UCSD-AML1 (cell line): ENCODE measurements around the gene PRDX5.

Source experiments
- DNase-seq: peaks from one replicate; lab custom pipeline; 2025; ENCODE audit not compliant: unreplicated experiment; lab: John Stamatoyannopoulos, UW

The PRDX5 gene

DNA sequence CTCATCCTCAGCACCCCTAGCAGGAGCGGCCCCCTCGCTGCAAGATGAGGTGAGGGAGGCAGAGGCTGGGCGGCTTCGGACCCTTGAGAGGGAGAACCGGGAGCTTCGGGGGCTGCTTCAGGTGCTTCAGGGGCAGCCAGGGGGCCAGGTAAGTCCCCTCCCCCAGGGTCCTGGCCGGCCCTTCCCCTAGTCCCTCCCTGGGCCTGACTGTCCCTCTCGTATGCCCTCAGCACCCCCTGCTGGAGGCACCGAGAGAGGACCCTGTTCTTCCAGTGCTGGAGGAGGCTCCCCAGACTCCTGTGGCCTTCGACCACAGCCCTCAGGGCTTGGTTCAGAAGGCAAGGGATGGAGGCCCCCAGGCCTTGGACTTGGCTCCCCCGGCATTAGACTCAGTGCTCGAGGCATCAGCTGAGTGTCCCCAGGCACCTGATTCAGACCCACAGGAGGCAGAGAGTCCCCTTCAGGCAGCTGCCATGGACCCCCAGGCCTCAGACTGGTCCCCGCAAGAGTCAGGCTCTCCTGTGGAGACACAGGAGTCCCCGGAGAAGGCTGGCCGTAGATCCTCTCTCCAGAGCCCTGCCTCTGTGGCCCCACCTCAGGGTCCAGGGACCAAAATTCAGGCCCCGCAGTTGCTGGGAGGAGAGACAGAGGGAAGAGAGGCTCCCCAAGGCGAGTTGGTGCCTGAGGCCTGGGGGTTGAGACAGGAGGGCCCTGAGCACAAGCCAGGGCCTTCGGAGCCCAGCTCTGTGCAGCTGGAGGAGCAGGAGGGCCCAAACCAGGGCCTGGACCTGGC, 26.0 kb downstream of the PRDX5 start:
- DNase-seq, result peak; percentile 40

DNA sequence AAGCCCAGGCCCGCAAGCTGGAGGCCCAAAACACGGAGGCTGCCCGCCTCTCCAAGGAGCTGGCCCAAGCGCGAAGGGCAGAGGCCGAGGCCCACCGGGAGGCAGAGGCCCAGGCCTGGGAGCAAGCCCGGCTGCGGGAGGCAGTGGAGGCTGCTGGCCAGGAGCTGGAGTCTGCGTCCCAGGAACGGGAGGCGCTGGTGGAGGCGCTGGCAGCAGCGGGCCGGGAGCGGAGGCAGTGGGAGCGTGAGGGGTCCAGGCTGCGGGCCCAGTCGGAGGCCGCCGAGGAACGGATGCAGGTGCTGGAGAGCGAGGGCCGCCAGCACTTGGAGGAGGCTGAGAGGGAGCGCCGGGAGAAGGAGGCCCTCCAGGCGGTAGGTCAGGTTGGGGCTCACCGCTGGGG, 26.9 kb downstream of the PRDX5 start:
- no peak for DNase-seq

DNA sequence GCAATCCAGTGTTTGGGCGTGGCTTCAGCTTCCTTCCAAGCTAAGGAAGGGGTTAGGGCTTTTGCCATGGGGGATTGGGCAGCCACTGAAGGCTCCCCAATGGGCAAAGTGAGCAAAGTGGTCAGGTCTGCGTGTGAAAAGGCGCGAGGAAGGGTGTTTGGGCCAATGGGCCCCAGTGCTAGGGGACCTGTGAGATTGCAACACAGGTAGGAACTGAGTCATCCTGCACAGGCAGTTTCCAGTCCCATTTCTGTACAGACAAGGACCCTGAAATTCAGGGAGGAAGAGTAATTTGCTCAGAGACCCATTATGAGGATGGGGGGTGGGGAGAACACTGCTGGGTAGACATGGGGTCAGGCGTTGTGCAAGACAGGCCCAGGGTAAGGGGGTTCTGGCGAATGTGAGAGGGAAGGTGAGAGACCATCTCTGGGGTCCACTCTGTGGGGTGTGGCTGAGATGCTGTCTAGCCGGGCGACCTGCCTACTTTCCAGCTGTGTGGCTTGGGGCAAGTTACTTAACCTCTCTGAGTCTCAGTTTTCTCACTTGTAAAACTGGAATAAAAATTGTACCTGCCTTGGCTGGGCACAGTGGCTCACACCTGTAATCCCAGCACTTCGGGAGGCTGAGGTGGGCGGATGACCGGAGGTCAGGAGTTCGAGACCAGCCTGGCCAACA, 29.4 kb downstream of the PRDX5 start:
- DNase-seq, result no peak

DNA sequence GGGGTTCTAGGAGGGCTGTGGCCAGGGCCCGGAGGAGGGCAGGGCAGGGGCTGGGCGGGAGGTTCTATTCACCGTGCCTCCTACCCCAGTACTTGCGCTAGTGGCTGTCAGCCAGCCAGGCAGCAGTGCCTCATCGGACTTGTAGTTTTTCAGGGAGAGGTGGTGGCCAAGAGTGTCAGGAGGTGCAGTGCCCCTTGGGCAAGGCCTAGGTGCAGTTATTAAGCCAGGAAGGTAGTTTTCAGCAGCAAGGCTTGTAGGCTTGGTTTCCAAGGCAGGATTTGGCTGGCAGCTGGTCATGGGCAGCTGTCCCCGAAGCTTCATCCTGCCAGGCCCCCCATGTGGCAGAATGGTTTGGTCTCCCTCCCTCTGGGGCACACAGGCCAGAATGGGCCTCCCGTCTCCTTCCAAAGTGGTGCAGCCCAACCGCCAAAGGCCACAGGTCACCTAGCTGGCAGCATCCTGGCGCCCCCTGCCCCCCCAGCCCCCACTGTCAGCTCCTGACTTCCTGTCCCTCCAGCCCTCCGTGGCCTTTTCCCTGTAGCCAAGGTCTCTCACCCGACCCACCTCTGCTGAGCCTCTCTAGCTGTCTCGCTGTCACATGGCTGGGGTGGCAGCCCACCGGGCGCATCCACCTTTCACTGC, 30.6 kb downstream of the PRDX5 start:
- DNase-seq, result no peak

DNA sequence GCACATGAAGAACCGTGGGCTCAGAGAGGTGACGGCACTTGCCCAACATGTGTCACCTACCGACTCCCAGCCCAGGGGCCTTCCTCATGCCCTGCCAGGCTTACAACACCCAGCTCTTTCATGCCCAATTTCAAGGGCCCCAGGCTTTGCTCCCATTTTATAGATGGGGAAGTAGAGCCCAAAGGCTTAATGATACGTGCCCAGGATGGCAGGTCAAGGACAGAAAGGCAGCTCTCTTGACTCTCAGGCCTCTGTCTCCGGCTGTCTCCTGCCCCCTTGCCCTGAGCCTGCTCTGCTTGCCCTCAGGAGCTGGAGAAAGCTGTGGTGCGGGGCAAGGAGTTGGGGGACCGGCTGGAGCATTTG, 31.1 kb downstream of the PRDX5 start:
- no peak for DNase-seq

DNA sequence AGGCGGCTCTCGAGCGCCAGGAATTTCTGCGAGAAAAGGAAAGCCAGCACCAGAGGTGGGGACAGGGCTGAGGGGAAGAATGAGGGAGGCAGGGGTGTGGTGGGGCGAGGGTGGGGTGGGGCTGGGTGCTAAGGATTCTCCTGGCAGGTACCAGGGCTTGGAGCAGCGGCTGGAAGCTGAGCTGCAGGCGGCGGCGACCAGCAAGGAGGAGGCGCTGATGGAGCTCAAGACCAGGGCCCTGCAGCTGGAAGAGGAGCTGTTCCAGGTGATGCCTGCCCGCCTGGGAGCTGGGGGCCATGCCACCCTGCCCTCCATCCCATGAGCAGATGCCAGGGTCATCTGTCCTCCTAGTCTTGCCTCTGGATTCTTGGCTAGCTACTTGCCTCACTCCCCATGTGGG, 31.5 kb downstream of the PRDX5 start:
- no peak for DNase-seq

DNA sequence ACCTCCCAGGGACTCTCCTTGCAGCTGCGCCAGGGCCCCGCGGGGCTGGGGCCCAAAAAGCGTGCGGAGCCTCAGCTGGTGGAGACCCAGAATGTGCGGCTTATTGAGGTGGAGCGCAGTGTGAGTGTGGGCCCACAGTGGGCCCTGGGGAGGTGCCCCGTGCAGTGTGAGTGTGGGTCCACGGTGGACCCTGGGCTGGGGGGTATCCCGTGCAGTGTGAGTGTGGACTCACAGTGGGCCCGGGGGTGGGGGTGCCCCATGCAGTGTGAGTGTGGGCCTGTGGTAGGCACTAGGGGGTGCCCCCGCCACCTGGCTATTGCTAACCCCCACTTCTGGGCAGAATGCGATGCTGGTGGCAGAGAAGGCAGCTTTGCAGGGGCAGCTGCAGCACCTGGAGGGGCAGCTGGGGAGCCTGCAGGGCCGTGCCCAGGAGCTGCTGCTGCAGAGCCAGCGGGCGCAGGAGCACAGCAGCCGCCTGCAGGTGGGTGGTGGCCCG, 33.3 kb downstream of the PRDX5 start:
- no peak for DNase-seq

DNA sequence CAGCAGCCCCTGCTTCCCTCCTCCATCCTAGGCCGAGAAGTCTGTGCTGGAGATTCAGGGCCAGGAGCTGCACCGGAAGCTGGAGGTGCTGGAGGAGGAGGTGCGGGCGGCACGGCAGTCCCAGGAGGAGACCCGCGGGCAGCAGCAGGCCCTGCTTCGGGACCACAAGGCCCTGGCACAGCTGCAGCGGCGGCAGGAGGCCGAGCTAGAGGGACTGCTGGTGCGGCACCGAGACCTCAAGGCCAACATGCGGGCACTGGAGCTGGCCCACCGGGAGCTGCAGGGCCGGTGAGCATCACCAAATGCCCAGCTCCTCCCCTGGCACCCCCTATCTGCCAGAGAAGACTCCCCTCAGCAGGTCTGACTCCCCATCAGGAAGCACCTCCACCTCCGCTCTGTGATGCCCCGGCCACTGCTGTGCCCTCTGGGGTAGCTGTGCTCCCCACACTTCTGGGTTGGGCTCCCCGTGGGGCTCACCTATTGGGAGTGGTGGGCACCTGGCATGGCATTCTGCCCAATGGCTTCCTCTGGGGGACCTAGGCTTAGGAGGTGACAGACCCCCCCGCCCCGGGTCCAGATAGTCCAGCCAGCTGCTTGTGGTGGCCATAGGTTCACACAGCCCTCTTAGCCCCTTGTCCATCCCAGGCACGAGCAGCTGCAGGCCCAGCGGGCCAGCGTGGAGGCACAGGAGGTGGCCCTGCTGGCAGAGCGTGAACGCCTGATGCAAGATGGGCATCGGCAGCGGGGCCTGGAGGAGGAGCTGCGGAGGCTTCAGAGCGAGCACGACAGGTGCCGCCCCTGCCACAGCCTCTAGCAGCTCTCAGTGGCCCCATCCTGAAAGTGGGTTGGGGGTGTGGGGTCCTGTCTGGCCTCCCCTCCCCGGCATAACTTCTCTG, 34.4 kb downstream of the PRDX5 start:
- no peak for DNase-seq

DNA sequence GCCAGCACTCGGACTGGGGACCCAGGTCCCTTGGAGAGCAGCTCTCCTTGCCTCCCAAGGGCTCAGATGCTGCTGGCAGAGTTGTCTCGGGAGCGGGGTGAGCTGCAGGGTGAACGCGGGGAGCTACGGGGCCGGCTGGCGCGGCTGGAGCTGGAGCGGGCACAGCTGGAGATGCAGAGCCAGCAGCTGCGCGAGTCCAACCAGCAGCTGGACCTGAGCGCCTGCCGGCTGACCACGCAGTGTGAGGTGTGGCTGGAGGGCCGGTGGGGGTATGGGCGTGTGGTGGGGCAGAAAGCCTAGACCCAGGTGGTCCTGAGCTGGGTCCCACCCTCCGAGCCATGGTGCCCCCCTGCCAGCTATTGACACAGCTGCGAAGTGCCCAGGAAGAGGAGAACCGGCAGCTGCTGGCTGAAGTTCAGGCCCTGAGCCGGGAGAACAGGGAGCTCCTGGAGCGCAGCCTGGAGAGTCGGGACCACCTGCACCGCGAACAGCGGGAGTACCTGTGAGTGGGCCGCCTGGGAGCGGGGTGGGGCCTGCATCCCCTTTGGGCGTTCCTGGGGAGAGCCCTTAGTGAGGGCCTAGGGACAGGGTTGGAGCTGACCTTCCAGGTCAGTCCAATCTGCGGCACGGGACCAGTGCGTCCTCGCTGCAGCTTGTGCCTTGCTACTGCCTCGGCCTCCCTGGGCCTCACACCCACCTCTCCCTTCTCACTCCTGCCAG, 35.2 kb downstream of the PRDX5 start:
- DNase-seq, result no peak

DNA sequence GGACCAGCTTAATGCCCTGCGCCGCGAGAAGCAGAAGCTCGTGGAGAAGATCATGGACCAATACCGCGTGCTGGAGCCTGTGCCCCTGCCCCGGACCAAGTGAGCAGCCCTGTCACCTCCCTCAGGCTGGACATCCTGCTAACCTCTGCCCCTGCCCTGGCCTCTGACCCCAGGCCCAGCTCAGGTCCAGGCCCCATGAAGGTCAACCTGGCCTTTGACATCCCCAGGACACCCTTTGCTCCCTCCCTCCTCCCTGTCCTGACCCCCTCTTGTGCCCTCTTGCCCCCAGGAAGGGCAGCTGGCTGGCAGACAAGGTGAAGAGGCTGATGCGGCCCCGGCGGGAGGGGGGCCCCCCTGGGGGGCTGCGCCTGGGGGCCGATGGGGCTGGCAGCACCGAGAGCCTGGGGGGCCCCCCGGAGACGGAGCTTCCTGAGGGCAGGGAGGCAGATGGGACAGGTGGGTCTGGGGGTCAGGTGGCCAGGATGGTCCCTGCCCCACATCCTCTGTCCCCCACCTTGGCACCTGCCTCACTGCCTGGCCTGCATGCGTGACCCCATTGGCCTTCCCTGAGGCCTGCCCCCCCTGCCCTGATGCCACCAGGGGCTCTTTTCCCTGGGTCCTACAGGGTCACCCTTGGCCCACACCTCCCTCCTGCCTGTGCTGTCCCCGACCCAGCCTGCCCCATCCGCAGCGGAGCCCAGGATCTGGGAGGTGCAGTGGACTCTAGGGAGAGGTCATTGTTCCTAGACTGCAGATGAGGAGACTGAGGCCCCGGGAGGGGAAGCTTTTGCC, 36.0 kb downstream of the PRDX5 start:
- no peak for DNase-seq

DNA sequence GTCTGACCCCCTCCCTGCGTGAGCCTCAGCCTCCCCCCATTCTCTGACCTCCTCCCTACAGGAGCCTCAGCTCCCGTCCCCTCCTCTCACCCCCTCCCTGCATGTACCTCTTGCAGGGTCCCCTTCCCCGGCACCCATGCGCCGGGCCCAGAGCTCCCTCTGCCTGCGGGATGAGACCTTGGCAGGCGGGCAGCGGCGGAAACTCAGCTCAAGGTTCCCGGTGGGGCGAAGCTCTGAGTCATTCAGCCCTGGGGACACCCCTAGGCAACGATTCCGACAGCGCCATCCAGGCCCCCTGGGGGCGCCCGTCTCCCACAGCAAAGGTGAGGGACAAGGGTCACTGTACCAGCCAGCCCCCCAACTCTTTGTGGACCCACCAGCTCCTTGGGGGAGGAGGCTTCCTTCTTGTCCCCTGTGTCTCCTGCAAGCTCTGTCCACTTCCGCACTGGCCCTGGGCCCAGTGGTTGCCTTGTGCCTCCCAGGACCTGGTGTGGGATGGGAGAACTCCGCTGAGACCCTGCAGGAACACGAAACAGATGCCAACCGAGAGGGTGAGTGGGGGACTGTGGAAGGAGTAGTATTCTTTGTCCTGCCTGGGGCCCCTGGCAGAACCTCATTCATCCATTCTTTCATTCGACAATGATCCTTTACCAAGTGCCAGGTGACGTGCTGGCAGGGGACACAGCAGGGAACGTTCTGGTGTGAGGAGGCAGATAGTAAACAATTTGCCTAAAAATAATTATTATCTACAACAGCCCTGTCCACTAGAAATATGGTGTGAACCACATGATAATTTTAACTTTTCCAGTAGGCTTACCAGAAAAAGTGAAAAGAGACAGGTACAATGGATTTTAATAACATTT, 37.4 kb downstream of the PRDX5 start:
- peak; percentile 90 for DNase-seq

DNA sequence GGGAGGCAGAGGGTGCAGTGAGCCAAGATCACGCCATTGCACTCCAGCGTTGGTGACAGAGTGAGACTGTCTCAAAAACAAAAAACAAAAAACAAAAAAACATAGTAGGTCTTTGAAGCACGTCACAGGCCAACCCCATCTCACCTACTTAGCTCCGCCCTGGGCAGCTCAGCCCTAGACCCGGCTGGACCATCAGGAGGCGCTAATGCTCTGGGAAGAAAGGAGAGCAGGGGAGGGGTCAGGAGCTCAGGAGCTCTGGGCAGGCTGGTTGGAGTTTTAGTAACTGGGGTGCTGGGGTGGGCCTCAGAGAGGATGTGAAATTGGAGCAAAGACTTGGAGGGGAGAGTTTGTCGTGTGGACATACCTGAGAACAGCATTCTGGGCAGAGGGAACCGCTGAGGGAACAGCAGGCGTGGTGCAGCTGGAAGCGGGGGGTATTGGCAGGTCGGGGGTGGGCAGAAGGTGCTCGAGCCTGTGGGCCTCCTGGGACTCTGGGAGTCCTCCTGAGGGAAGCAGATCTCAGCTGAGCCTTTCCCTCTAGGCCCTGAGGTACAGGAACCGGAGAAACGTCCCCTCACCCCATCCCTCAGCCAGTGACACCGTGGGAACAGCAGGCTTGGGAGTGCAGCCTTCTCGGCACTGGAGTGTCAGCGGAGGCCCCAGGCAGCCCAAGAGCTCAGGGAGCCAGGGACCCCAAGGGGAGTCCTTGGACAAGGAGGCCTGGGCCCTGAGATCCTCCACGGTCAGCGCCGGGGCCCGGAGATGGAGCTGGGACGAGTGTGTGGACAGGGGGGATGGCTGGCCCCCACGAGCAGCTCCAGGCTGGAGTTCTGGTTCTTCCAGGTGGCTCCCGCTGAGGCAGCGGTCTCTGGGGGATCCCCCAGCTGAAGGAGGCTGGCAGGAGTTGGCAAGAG, 38.8 kb downstream of the PRDX5 start:
- peak; percentile 73 for DNase-seq

DNA sequence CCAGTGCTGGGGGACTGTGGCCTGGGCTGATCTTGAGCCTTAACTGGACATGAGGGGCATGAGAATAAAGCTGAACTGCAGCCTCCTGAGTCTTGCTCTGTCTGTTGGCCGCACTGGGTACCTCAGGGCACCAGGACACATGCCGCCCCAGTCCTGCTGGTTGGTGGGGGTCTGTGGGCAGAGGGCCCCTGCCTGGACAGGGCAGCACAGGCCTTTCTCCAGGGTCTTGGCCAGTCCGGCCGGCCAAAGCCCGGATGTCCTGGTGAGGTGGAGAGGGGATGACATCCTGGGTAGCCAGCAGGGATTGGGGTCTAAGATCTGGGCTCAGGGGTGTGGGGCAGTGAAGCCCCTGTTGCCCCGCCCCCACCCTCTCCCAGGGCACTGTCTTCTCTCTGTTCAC, 39.5 kb downstream of the PRDX5 start:
- no peak for DNase-seq

DNA sequence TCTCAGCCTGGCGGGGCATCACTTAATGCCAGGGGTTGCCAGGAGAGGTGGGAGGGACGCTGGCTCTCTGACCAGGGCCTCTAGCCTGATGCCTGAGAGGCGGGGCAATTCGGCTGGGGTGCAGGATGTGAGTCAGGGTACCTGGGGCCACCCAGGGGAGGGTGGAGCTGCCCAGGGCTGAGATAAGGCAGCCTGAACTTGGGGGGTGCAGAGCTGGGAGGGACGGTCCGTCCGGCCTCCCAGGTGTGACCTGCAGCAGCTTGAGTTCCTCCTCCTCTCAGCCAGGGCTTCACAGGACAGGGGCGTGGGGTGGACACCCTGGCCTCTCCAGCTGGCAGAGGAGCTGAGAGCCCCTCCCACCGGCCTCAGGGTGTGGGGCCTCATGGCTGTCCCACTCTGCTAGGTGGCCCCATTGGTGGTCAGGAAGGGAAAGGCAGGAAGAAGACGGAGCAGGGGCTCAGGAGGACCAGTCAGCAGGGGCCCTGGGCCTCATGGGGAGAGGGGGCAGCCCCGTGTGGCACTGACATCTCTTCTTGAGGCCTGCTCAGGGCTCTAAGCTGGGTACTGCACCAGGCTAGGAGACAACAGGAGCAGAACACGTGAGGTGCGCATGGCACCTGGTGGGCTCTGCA, 40.1 kb downstream of the PRDX5 start:
- DNase-seq, result no peak

DNA sequence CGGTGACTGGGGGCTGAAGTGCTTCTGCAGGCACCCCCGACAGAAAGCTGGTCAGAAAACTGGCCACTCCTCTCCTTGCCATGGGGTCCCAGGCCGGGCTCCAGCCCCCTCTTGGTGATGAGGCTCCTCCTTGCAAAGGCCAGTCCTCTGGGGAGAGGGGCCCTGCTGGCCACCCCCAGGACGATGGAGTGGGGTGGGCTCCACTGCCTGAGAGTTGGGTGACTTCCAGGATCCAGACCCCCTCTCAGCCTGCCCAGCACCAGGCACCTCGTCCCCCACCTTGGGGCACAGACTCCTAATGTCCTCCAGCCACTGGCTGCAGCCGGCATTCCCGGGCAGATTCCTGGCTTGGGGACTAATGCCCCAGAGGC, 40.6 kb downstream of the PRDX5 start:
- no peak for DNase-seq

DNA sequence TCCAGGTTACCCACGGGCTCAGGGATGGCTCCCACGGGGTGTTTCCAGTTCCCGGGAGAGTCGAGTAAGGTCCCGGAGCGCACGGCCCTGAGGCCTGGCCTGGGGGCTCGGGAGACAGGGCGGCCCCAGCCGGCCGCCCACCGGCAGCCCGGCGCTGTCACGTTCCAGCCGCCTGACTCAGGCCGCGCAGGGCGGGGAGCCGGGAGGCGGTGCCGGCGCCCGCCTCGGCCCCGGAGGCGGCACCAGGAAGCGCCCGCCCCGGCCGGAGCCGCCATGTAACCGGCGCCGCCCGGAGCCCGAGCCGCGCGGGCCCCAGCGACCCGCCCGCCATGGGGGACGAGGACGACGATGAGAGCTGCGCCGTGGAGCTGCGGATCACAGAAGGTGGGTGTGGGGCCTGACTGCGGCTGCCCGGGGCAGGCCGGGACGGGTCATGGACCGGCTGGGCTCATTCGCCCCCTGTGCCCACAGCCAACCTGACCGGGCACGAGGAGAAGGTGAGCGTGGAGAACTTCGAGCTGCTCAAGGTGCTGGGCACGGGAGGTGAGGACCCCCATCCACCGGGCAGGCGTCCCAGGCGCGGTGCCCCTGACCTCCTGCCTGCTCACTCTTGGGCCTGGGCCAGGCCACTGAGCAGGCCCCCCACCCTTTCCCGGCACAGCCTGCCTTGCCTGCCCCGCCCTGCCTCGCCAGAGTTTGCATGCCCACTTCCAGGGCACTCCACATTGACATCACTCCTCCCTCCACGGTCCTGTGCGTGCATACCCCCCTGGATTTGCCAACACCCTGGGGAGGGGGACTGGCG, 41.2 kb downstream of the PRDX5 start, which contains the start of gene RPS6KA4:
RPS6KA4 (plus strand) TSS at position 256 of the 805 bp plus-strand sequence; CDS start at position 330, 74 bp downstream.
- DNase-seq, result peak; percentile 66
